Measurements from ENCODE around the gene BROX.
A peak's percentile ranks its signal among the peaks of the same experiment; 100 is the strongest.
"Not testable (repeated sequence)": the region's sequence is repeated elsewhere in the genome, so short reads cannot be mapped to it uniquely, and the experiment has no call there.

BROX gene, protein sequence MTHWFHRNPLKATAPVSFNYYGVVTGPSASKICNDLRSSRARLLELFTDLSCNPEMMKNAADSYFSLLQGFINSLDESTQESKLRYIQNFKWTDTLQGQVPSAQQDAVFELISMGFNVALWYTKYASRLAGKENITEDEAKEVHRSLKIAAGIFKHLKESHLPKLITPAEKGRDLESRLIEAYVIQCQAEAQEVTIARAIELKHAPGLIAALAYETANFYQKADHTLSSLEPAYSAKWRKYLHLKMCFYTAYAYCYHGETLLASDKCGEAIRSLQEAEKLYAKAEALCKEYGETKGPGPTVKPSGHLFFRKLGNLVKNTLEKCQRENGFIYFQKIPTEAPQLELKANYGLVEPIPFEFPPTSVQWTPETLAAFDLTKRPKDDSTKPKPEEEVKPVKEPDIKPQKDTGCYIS

DNA sequence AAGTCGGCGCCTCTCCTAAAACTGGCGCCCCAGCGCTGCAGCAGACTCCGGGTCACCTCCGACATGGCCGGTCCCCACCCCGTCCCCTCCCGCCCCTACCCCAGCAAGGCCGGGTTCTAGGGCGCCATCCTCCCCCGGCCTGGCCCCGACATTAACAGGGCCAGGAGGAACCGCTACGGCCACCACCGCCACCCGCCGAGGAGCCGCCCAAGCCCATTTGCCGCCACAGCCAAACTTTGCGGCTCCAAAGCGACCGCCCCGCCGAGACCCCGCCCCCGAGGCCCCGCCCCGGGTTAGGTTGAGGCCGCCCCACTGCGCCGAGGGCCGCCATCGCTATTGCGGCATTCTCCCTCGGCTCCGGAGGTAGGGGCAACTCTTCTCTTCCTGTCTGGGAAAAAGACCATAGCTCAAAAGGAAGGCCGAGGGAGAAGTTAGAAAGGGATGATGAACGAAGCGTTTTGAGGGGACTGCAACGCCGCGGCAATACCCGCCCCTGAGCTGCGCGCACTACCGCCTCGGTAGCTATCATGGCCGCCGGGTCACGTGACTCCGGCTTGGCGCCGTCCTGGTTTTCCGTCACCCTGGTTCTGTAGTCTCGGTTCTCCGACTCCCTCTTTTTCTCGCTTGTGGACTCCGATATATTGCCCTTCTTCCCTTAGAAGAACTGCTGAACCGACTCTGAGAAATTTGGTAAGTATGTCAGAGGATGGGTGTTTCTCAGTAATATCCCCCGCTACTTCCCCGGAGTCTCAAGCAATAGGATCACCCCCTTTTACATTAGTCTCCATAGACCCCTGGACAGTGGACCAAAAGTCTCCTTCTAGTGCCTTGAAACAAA is at the start of gene BROX, which contains the start of gene AIDA:
TSS of gene BROX (plus strand) at position 312 of the 838 bp plus-strand sequence. CDS start 3,136 bp downstream, outside the sequence.
TSS of gene AIDA (minus strand) at position 239 of the 838 bp plus-strand sequence. CDS start at position 65, 174 bp downstream.
- DNase-seq (ENCODE audit: low spot score): peak; percentile 77

DNA sequence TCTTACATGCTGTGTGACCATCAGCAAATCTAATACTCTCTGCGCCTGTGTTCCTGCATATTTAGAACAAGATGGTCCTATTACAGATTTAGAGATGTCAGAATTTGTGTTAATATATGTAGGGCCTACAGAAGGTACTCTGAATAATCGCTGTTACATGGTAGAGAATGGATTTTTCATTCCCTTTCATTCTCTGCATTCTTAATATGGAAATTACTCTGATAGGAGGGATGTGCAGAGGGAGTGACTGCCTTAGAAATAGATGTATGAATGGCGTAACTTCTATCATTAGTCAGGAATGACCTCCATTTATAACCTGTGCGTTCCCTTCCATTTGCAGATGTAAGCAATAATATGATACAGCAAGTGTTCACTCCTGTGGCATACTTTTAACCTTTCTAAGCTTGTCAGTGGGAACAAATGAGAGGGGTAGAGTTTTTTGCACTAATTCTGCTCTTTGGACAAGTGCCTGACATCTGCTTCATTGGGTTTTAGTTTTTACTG is 48.9 kb upstream of the BROX start:
- DNase-seq (ENCODE audit: low spot score): no peak

DNA sequence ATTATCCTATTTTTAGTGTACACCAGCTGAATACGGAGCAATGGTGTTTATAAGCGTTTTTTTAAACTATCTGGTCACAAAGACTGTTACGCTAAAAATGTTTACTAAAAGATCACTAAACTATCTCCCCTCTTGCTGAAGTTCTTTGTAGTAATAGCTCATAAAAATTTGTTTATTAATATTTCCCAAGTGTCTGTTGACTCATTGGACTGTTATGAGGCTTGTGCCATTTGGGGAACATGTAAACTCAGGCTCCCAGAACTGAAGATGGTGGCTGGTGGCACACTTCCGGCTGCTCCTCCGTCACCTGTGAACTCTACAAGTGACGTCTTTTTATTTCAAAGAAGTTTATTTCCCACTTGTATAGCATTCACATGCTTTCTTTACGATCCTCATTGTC is 46.4 kb upstream of the BROX start:
- DNase-seq (ENCODE audit: low spot score): no peak

DNA sequence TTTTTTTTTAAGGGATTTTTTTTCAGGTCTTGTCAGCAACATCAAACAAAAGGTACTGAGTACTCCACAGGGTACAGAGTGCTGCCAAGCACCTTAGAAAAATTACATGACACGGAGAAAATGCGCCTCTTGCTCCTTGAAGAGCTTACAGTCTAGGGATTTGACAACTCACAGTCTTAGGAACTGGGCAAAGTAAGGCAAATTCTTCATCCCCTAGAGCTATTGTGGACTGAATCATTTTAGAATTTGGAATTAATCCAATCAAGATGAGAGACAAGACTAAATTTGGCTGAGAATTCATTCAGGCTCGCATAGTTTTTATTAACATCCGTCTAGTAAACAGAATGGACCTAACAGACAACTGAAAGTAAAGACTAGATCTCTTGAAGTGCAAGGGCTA is 44.2 kb upstream of the BROX start:
- DNase-seq (ENCODE audit: low spot score): not testable (repeated sequence)

DNA sequence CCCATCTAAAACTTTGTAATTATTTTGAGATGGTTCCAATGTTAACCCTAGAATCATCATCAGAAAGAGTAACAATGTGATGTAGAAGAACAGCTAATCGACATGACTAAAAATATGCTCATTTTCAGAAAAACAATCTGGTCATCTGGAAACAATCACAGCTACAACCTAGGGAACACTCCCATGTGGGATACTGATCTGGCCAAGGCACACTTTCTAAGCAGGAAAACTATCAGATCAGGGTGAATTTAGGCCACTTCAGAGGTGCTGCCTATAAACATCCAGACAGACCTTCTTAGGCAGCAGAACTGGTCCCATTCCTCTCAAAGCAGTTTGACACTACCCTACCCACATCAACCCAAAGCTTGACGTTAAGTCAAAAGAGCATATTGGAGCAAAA is 43.3 kb upstream of the BROX start:
- not testable (repeated sequence) for DNase-seq (ENCODE audit: low spot score)

DNA sequence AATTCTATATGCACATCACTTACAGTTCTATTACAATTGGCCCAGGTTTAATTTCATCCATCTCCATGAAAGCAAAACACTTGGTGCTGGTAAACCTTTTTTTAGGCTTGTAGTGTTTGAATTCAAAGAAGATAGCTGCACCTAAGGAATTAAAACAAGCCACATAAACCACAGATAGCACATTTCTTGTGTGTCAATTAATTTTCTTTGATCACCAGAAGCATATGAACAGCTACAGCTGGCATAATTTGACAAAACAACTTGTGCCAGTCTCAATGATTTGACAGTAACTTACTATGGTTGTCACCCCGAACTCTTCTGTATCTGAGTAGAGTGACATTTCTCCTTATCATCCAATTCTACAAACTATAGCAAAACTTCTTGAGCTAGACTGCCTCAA is 42.3 kb upstream of the BROX start:
- no peak for DNase-seq (ENCODE audit: low spot score)

DNA sequence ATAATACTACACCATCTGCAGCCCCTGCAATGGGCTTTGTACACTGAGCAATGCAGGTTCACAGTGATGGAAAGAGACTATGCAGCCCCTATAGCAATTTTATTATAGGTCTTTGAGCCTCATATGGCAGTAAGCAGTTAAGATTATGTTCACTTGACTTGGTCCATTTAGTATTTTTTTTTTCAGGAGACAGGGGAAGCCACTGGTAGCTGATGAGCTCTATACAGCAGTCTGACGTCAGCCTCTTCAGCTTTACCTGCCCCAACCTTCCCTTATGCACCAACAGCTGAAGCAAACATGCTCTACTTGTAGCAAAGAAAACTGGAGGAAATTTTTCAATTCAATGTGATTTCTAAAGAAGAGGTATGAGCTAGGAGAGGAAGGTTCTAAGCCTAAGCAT is 32.3 kb upstream of the BROX start:
- DNase-seq (ENCODE audit: low spot score): no peak

DNA sequence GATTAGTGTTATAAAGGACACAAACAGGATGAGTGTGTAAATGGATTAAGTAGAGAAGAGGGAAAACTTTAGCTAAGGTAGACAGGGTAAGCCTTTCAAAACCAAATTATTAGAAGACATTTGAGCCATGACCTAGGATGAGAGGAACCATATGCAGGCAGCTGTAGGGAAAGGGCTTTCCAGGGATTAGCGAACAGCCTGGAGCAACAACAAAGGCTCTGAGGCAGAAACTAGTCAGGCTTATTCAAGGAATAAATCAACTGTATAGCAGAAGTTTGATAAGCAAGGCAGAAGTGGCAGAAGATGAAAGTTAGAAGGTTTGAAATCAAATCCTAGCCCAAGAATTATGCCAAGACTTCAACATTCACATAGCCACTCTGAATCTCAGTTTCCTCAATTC is 21.3 kb upstream of the BROX start:
- DNase-seq (ENCODE audit: low spot score): no peak

DNA sequence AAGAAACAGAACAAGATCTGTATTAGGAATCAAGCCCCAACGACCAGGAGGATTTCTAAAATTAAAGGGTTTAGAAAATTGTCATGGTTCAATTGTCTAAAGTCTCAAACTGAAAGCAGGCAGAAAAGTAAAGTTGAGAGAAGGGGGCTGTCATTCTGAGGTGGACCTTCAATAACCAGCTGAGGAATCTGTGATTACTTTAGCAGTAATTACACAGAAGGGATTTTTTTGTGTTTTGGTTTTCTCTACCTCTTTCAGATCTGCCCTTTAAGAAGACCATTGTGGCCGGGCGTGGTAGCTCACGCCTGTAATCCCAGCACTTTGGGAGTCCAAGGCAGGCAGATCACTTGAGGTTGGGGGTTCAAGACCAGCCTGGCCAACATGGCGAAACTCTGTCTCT is 17.4 kb upstream of the BROX start:
- no peak for DNase-seq (ENCODE audit: low spot score)

DNA sequence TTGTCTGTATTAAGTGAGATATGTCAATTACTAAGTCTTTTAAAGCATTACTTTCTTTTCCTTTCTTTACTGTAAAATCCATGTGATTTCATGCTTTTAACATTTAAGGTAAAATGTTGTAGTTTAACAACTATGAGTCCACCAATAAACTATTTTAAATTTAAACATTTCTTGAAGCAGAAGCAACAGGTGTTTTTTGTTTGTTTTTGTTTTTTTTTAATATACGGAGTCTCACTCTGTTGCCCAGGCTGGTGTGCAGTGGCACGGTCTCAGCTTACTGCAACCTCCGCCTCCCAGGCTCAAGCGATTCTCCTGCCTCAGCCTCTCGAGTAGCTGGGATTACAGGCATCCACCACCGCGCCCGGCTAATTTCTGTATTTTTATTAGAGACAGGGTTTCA is 15.6 kb upstream of the BROX start:
- DNase-seq (ENCODE audit: low spot score): no peak

DNA sequence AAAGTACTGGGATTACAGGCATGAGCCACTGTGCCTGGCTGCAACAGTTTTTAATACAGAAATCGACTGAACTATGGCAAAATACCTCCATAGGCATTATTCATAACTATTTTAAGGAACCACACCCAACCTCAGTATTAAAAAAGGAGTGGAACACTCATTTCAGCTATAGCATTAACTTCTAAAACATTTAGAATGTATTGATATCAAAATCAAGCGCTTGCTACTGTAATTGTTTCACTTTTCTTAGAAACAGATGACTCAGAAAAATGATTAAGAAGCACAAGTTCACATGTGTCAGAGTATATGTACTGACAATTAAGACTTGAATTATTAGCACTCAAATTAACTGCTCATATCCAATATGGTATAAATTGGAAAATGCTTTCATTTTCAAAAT is 15.2 kb upstream of the BROX start:
- no peak for DNase-seq (ENCODE audit: low spot score)

DNA sequence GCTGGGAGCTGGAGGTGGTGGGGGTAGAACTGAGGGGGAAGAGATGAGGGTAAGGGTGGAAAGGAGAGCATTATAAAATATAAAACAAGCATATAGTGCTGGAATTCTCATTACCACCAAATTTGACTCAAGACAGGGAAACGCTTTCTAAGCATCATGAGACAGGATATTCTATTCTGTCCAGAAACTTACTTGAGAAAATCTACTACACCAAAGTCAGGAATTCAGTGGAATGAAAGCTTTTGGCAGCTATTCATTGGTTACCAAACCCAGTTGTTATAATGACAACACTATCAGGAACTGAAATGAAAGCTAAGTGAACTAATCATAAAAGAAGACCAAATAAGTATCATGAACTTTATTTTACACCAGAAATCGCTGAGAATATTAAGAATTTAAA is 14.5 kb upstream of the BROX start:
- DNase-seq (ENCODE audit: low spot score): no peak

DNA sequence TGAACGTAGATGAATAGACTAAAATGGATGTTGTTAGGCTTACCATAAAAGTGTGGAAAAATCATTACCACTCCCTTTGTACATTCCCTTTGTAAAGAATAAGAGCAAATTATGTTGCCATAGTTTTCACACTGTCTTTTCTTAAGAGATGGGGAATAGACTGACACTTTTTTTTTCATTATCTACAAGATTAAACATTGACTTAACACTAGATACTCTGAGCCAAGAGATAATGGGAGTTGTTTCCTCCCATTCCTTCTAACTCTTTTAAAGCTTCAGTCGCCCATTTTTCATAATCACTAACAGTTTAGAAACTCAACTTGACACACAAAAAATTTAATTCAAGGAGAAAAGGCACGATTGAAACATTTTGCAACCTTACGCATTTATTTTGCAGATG is 10.2 kb upstream of the BROX start:
- DNase-seq (ENCODE audit: low spot score): no peak

DNA sequence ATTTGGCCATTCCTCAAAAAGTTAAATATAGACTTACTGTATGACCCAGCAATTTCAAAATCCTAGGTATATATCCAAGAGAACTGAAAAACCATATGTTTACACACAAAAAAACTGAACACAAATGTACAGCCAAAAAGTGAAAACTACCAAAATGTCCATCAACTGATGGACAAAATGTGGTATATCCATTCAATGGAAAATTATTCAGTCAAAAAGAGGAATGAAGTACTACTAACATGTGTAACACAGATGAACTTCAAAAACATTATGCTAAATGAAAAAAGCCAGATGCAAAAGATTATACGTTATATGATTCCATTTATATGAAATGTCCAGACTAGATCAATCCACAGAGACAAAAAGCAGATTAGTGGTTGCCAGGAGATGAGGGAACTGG is 8.1 kb upstream of the BROX start:
- no peak for DNase-seq (ENCODE audit: low spot score)

DNA sequence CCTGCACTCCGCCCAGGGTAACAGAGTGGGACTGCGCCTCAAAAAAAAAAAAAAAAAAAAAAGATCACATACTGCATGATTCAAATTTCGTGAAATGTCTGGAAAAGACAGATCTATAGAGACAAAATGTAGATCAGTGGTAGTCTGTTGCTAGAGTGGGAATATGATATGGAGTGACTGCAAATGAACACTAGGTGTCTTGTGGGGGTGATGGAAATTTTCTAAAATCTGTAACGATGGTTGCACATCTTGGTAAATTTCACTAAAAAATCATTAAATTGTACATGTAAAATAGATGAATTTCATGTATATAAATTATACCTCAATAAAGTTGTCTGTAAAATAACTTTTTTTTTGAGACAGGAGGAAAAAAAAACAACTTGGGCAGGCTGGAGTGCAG is 5.5 kb upstream of the BROX start:
- no peak for DNase-seq (ENCODE audit: low spot score)

DNA sequence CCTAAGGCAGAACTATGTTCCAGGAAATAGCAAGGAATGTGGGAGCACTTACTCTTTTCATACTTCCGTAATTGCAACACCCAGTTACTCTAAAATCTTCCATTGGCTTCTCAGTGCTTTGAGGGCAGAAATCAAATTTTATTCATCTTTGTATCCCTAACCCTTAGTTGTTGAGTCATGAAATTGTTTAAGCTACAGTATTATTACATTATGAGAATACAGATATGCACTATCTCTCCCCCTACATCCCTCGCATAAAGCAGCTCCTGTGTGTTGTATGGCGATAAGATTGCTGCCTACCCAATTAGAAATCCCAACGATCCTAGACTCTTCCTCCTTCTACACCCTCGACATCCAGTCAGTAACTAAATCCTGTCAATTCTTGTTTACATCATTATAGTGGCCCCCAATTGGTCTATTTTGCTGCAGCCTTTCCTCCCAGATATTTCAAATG is 2.6 kb upstream of the BROX start:
- no peak for DNase-seq (ENCODE audit: low spot score)

DNA sequence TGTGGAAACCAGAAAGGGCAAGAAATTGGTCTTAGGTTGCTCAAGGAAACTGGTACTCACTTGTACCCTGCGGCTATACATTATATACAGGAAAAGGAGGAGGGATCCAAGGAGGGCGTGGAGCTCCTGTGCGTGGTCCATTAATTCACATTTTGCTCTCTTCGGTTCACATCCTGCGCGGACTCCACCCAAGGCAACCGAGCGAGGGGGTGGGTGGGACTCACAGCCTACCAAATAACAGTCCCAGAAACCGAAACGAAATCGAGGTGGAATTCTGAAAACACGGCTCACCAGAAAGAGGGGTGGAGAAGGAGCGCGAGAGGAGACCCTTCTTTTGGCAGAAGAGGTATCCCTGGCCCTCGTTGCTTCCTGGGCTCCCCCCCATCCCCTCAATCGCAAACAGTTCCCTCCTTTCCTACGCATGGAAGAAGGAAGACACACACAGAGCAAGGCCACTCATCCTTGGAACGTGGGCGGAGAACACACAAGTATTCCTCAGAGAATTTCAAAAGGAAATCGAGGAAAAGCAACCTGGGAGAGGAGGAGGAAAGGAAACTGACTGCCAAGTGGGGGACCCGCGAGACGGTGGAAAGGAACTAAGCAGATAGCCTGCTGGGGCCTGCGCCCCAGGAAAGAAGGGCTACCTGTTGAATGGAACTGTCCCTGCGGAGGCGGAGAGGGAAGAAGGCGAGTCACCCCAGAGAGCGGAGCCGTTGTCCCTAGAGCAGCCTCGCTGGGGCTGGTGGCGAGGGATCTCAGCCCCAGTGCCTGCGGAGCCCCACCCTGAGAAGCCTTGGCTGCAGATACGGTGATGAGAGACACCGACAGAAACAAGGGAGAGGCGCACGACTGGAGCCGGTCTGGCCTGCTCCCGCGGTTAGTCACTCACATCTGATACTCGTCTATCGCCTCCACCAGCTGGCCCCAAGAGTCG is 778 bp upstream of the BROX start:
- DNase-seq (ENCODE audit: low spot score): peak; percentile 30

DNA sequence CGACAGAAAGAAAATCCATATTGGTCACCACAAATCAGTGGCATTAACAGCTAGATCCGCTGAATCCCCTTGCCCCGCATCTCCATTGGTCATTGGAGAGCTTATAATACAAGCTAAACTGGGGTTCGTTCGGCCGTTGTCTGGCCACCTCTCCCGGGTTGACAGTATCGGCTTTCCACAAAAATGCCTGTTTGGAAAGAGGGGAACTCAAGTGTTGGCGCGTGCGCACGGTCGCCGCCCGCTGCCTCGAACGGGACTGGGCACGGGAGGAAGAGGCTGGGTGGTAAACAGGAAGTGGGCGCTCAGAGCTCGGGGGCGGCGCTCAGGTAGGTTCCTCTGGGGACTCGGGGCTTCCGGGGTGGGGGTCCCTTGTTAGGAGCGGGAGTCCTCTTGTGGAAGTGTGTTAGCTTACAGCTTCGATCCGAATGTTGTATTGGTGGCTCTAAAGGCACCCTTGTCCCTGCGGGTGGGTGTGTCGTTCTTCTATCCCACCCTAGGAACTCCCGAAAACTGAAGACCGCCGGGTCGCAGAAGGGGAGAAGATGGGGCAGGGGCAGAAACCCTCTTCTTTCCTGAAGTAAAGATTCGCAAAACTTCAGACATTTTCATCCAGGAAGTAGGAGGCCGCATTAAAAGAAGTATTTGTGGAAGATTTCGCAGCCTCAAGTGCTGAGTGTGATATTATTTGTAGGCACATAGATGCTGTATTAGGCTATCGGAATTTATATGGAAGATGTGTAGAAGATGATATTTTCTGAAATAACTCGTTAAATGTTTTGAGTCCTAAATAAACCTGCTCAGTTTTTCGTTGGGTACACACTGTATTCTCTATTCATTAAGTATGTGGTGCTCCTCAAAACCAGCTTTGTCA is 962 bp downstream of the BROX start:
- DNase-seq (ENCODE audit: low spot score): peak; percentile 85

DNA sequence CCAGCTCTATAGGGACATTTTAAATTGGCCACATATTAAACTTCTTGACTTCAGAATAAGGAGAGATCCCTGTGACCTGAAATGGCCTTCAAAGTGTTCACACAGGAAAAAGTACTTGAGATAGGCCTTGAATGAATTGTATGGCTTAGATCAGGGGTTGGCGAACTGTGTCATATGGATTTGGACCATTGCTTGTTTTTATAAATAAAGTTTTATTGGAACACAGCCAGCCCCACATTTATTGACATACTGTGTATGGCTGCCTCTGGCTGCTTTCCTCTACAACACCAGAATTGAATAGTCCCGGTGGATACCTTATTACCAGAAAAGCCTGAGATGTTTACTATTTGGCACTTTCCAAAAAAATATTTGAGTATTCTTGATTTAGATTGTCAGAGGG is 4.0 kb downstream of the BROX start:
- no peak for DNase-seq (ENCODE audit: low spot score)

DNA sequence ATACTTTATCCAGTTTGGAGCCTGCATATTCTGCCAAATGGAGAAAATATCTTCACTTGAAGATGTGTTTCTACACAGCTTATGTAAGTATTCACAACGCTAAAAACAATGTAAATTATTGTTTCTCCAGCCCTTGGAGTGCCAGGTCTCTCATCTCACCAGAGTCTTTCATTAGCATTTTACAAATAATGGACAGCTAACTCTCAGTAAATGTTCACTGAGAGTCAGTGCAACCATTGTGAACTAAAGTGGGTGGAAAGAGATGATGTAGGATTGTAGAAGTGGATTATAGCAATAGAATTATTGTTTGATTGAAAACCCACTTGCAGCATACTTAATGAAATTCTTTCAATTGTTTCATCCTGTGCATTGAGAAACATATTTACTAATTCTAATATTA is 16.4 kb downstream of the BROX start:
- no peak for DNase-seq (ENCODE audit: low spot score)

DNA sequence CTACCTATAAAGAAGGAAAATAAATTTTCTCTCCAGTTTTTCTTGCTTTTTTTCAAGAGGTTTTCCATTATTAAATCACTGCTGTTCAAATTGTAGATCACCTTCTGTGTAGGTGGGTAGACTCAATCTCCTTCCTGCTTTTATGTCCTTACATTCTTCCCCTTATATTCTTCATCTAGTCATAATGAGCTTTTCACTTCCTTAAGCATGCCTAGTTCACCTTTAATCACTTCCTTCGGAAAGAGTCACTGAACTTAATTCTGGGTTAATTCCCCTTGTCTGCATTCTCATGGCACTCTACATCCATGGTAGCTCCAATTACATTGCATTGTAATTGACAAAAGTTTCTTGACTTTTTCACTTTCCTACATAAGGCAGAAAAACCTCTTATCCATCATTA is 18.5 kb downstream of the BROX start:
- no peak for DNase-seq (ENCODE audit: low spot score)

All from HuH-7.5 (cell line).